Omental fat pad (tissue), 4 donors: ENCODE data around the gene ACSL4. TPM values are rescaled to one million over a fixed set of nuclear protein-coding genes. Genes with fewer than 3 reads are reported as not detected.
A peak's percentile ranks its signal among the peaks of the same experiment; 100 is the strongest.

Experiments used
- ATAC-seq: fragments of 150-250 bp; one replicate; pipeline ENCODE4 v1.9.1; 2016; ENCODE audit warnings: mild to moderate bottlenecking, moderate library complexity; ENCODE audit not compliant: low FRiP score
- DNase-seq: peaks from one replicate; pipeline ENCODE4 v3.0.0-alpha.2; 2019; ENCODE audit warnings: low spot score
- total RNA-seq, 4 donors: library from RNA; depleted of rRNA; stranded (reverse); fragments of >200 nt; gene quantifications; one replicate each; pipeline ENCODE4 v1.1.0, GENCODE V29; 2016
- TF ChIP-seq, protein P1 (sequence below), 3 donors: fragments of 450-650 bp; IDR thresholded peaks; one replicate each; pipeline ENCODE4 v1.5.1; 2016 to 2017; ENCODE audit warnings: antibody characterized with exemption in 3 of 3, mild to moderate bottlenecking in 3 of 3, moderate library complexity in 2 of 3

ACSL4 gene
- total RNA-seq = 100 to 1,000 TPM in 3 of 4 donors, 10 to 100 TPM in 1; 94.7 to 244 (median 166) TPM

DNA sequence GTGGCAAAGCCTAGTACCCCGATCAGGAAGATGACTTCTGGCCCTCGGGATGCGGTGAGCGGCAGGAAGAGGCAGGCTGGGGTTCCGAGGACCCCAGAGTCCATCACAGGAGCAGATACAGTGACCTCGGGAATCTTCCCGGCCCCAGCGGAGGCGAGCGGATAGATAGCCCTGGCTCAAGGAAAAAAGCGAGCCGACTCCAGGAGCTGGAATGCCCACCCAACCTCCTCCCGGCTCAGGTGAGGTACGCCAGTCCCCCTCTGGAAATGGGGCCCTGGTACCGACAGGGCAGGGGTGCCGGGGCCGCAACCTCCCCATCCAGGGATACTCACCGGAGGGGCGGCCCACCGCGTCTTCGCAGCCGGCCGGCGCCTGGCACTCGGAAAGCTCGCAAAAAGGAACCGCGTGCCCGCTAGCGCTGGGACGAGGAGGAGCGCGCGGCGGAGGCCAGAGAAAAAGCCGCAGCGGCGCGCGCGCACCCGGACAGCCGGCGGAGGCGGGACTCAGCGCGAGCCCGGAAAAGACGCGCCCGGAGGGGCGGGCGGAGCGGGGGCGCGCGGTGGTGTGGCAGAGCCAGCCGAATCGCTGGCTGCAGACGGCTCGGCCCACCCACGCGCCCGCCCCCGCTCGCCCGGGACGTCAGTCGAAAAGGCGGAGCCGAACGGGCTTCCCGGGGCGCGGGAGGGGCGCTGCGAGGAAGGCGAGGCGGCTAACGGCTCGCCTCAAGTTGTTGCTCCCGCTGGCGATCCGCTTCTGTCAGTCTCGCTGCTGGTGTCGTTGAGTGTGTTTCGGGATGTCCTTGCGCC is at the start of gene ACSL4:
TSS of gene ACSL4 (minus strand) at position 451 of the 806 bp plus-strand sequence. CDS start 49,894 bp downstream, outside the sequence.
- TF ChIP-seq, protein P1, sequence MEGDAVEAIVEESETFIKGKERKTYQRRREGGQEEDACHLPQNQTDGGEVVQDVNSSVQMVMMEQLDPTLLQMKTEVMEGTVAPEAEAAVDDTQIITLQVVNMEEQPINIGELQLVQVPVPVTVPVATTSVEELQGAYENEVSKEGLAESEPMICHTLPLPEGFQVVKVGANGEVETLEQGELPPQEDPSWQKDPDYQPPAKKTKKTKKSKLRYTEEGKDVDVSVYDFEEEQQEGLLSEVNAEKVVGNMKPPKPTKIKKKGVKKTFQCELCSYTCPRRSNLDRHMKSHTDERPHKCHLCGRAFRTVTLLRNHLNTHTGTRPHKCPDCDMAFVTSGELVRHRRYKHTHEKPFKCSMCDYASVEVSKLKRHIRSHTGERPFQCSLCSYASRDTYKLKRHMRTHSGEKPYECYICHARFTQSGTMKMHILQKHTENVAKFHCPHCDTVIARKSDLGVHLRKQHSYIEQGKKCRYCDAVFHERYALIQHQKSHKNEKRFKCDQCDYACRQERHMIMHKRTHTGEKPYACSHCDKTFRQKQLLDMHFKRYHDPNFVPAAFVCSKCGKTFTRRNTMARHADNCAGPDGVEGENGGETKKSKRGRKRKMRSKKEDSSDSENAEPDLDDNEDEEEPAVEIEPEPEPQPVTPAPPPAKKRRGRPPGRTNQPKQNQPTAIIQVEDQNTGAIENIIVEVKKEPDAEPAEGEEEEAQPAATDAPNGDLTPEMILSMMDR (IDR thresholded peaks at IDR 0.05) = no peak
- DNase-seq = peak; percentile 48
- ATAC-seq = peak; percentile 89

DNA sequence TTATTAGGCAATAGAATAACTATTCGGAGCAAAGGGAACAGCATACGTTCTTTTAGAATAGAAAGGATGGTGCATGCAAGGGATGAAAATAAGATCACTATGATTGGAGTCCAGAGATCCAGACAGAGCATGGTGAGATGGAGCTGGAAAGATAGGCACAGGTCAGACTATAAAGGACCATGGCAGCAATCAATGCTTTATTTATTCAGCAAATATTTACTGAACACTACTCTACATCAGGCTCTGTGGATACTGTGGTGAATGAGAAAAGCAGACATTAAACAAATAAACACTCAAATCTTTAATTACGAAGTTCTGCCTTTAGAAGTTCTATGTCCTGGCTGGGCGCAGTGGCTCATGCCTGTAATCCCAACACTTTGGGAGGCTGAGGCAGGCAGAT is 44.7 kb upstream of the ACSL4 start:
- DNase-seq (no peak), ATAC-seq (no peak)
- TF ChIP-seq, protein P1 (IDR thresholded peaks at IDR 0.05) = no peak

DNA sequence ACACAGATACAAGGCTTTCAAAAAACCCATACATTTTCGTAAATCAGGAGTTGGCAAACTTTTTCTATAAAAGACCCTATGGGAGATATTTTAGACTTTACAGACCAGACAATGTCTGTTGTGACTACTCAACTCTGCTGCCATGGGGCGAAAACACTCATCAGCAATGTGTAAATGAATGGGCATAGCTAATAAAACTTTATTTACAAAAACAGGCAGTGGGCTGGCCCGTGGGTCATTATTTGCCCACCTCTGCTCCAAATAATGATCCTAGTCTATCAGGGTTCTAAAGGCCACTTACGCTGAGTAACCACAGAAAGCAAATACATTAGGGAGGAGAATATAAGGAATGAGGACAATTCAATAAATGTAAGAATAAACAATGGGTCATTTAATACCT is 43.9 kb upstream of the ACSL4 start:
- no peak for DNase-seq
- TF ChIP-seq, protein P1 (IDR thresholded peaks at IDR 0.05) = no peak
- no peak for ATAC-seq

DNA sequence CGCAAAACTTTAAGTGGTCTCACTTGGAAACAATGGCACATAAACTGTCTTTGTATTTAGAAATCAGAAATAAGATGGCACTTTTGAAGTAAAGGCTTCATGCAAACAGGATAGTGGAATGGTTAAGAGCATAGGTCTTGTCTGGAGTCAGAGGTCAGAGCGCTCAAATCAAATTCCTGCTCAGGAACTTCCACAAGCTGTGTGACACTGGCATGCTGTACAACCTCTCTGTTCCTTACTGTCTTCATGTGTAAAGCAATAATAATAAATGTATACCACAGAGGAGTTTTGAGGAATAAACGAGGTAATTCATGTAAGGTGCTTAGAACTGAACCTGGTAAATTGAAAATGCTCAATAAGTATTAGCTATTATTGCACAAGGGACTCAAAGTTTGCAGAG is 43.4 kb upstream of the ACSL4 start:
- ATAC-seq (no peak), DNase-seq (no peak)
- TF ChIP-seq, protein P1 (IDR thresholded peaks at IDR 0.05) = no peak

DNA sequence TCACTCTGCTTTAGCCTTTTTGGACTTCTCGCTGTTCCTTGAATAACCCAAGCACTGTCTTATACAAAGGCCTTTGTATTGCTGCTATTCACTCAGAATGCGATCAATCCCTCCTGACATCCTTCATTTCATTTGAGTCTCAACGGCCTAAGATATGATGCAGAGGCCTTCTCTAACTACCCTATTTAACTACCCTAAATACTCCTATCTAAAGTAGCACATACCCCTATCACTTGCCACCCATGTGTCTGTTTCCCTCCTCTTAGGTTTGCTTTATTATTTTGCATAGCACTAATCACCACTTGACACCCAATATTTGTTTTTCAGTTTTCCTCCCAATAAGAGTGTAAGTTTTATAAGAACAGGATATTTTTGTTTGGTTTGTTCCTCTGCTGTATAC is 42.3 kb upstream of the ACSL4 start:
- no peak for ATAC-seq
- no peak for DNase-seq
- TF ChIP-seq, protein P1 (IDR thresholded peaks at IDR 0.05) = no peak

DNA sequence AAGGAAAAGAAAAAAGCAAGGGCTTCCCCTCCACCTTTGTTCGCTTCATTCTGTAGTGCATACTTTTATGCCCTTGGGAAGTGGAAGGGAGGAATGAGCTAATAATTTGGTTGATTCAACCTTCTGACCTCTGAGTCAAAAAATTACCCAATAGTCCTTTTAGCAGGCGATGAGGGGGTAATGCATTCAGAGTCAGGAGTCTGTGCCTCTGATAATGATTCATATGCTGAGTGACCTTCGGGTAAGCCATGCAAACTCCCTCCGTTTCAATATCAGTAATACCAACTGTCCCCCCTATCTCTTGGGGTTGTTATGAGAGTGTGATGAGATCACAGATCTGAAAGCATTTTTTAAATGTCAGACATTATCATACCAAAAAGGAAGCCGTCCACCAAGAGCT is 41.6 kb upstream of the ACSL4 start:
- TF ChIP-seq, protein P1 (IDR thresholded peaks at IDR 0.05) = no peak
- DNase-seq = no peak
- ATAC-seq = peak; percentile 86

DNA sequence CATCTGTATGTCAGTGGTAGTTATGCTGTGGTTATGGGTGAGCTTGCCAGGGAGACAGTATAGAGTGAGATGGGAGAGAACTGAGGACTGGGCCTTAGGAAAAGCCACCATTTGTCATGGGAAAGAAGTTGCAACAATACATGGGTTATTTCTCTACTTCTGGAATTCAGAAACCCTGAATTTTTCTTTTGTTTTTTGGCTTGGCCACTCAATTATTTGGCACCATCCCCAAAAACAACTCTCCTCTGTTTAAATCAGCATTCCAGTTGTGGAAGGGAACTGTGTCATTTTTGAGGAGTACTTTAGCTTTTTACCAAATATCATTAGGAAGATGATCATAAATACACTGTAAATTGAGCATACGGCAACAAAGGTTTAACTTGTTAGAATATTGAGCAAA is 41.1 kb upstream of the ACSL4 start:
- TF ChIP-seq, protein P1 (IDR thresholded peaks at IDR 0.05) = no peak

More for the DNA sequence above, 41.1 kb upstream of the ACSL4 start:
- ATAC-seq (no peak), DNase-seq (no peak)
